SK-N-SH (cell line): ENCODE measurements around the gene SLC35F1. TPM values are rescaled to one million over a fixed set of nuclear protein-coding genes. Genes with fewer than 3 reads are reported as not detected.

Source experiments
- CTCF ChIA-PET: fragments of 300-600, 350-600 bp; formaldehyde crosslinking; extraction: SDS; loops from one replicate; lab custom pipeline; 2021; lab: Yijun Ruan, JAX
- POLR2A ChIA-PET: fragments of 350-600 bp; sonication (Branson Sonifier 250); formaldehyde crosslinking; extraction: SDS; loops from one replicate; lab custom pipeline; 2020; ENCODE audit warnings: antibody characterized with exemption, inconsistent platforms; lab: Yijun Ruan, JAX
- DNase-seq: peaks from one replicate; pipeline ENCODE4 v3.0.0; 2012
- H2AFZ ChIP-seq: fragments of 200-600 bp; sonication (generic); 2 replicates; pipeline ENCODE4 v1.8.1; 2016; ENCODE audit warnings: antibody characterized with exemption, mild to moderate bottlenecking, low read depth
- H3F3A ChIP-seq: fragments of 200-600 bp; sonication (generic); replicated peaks from 2 replicates; pipeline ENCODE3; 2016; ENCODE audit warnings: antibody characterized with exemption, mild to moderate bottlenecking; ENCODE audit not compliant: insufficient read depth
- H3K27ac ChIP-seq, 2 experiments: fragments of 200-500 bp in 1 of 2; fragments of 200-600 bp in 1 of 2; sonication (Bioruptor generic) in 1 of 2; sonication (generic), shearing (Covaris generic) in 1 of 2; 2 replicates each; pipeline versions ENCODE4 v1.5.1 to v1.6.1; 2014 to 2016; ENCODE audit warnings: low read depth in 2 of 2, inconsistent platforms in 1 of 2, low read length in 1 of 2, mild to moderate bottlenecking in 1 of 2, mixed read lengths in 1 of 2
- H3K27me3 ChIP-seq: fragments of 200-600 bp; sonication (generic), shearing (Covaris generic); 2 replicates; pipeline ENCODE4 v1.6.1; 2016; ENCODE audit warnings: mixed run types; ENCODE audit not compliant: insufficient read depth
- H3K36me3 ChIP-seq, 2 experiments: fragments of 200-500 bp in 1 of 2; fragments of 200-600 bp in 1 of 2; sonication (Bioruptor generic) in 1 of 2; sonication (generic) in 1 of 2; replicated peaks in 1 of 2; 2 replicates each; pipeline versions ENCODE3 to v1.5.1; 2014 to 2016; ENCODE audit warnings: low read length in 1 of 2, mild to moderate bottlenecking in 1 of 2; ENCODE audit not compliant: insufficient read depth in 2 of 2, control insufficient read depth in 1 of 2
- H3K4me1 ChIP-seq, 2 experiments: fragments of 200-500 bp in 1 of 2; fragments of 200-600 bp in 1 of 2; sonication (Bioruptor generic) in 1 of 2; sonication (generic), shearing (Covaris generic) in 1 of 2; 2 replicates each; pipeline versions ENCODE4 v1.5.1 to v1.6.1; 2014 to 2016; ENCODE audit warnings: low read depth in 1 of 2, low read length in 1 of 2, mixed run types in 1 of 2; ENCODE audit not compliant: insufficient read depth in 2 of 2, control insufficient read depth in 1 of 2
- H3K4me2 ChIP-seq: fragments of 200-600 bp; sonication (generic), shearing (Covaris generic); 2 replicates; pipeline ENCODE4 v1.6.1; 2017; ENCODE audit warnings: mixed run types
- H3K4me3 ChIP-seq, 2 experiments: fragments of 200-500 bp in 1 of 2; fragments of 200-600 bp in 1 of 2; sonication (Bioruptor generic) in 1 of 2; sonication (generic), shearing (Covaris generic) in 1 of 2; 2 replicates each; pipeline versions ENCODE4 v1.5.1 to v1.8.1; 2014 to 2016; ENCODE audit warnings: low read depth in 2 of 2, inconsistent platforms in 1 of 2, low read length in 1 of 2, mild to moderate bottlenecking in 1 of 2, mixed read lengths in 1 of 2, moderate library complexity in 1 of 2
- H3K79me2 ChIP-seq: fragments of 200-600 bp; sonication (generic); 2 replicates; pipeline ENCODE4 v1.8.1; 2017; ENCODE audit warnings: mild to moderate bottlenecking; ENCODE audit not compliant: insufficient read depth
- H3K9ac ChIP-seq: fragments of 200-600 bp; sonication (generic); 2 replicates; pipeline ENCODE4 v1.6.1; 2017; ENCODE audit warnings: mixed run types
- H3K9me2 ChIP-seq: fragments of 200-600 bp; sonication (generic); 2 replicates; pipeline ENCODE4 v1.6.1; 2017; ENCODE audit warnings: mixed run types
- H3K9me3 ChIP-seq: fragments of 200-600 bp; sonication (generic); 2 replicates; pipeline ENCODE4 v1.6.1; 2017; ENCODE audit warnings: mixed run types, mild to moderate bottlenecking, moderate library complexity
- H4K20me1 ChIP-seq: fragments of 200-600 bp; sonication (generic); 2 replicates; pipeline ENCODE4 v1.6.1; 2017; ENCODE audit warnings: mild to moderate bottlenecking, mixed run types; ENCODE audit not compliant: insufficient read depth
- CHD2 ChIP-seq: fragments of 150-350 bp; IDR thresholded peaks from 2 replicates; pipeline ENCODE4 v1.6.1; 2018; ENCODE audit warnings: low read length; ENCODE audit not compliant: partially characterized antibody
- ELF1 ChIP-seq: IDR thresholded peaks from 2 replicates; pipeline ENCODE4 v1.4.0; 2012
- FOSL2 ChIP-seq: IDR thresholded peaks from 2 replicates; pipeline ENCODE4 v1.4.0; 2012; ENCODE audit warnings: low read depth, mild to moderate bottlenecking, moderate library complexity, borderline replicate concordance
- FOXJ3 ChIP-seq: sonication (generic); formaldehyde crosslinking; IDR thresholded peaks from 2 replicates; pipeline ENCODE4 v1.5.1; 2020; ENCODE audit warnings: mild to moderate bottlenecking, missing genetic modification reagents
- GATA2 ChIP-seq: sonication (generic); formaldehyde crosslinking; IDR thresholded peaks from 2 replicates; pipeline ENCODE4 v1.5.0; 2020; ENCODE audit warnings: mild to moderate bottlenecking, missing genetic modification reagents
- JUND ChIP-seq: IDR thresholded peaks from 2 replicates; pipeline ENCODE4 v1.4.0; 2012
- NFIC ChIP-seq: IDR thresholded peaks from 2 replicates; pipeline ENCODE4 v1.4.0; 2012; ENCODE audit warnings: borderline replicate concordance
- POLR2AphosphoS5 ChIP-seq: IDR thresholded peaks from 2 replicates; pipeline ENCODE4 v1.6.1; 2012; ENCODE audit warnings: low read depth, low read length
- RAD21 ChIP-seq: IDR thresholded peaks from 2 replicates; pipeline ENCODE4 v1.6.1; 2012; ENCODE audit warnings: mild to moderate bottlenecking, low read length
- RCOR1 ChIP-seq: fragments of 150-350 bp; IDR thresholded peaks from 2 replicates; pipeline ENCODE4 v1.6.1; 2017; ENCODE audit warnings: antibody characterized with exemption, low read length
- RFX5 ChIP-seq: IDR thresholded peaks from 2 replicates; pipeline ENCODE4 v1.6.1; 2012; ENCODE audit warnings: mild to moderate bottlenecking, improper control_type of control experiment, low read length
- RXRA ChIP-seq: IDR thresholded peaks from 2 replicates; pipeline ENCODE4 v1.4.0; 2012; ENCODE audit warnings: low read depth, mild to moderate bottlenecking, borderline replicate concordance
- TCF12 ChIP-seq: IDR thresholded peaks from 2 replicates; pipeline ENCODE4 v1.4.0; 2012
- TEAD4 ChIP-seq: IDR thresholded peaks from 2 replicates; pipeline ENCODE4 v1.4.0; 2012; ENCODE audit warnings: mild to moderate bottlenecking, borderline replicate concordance; ENCODE audit not compliant: insufficient read depth
- USF1 ChIP-seq: IDR thresholded peaks from 2 replicates; pipeline ENCODE4 v1.4.0; 2012; ENCODE audit warnings: low read depth, borderline replicate concordance
- USF2 ChIP-seq: fragments of 150-350 bp; IDR thresholded peaks from 2 replicates; pipeline ENCODE4 v1.6.1; 2017; ENCODE audit warnings: antibody characterized with exemption, low read length, low read depth, borderline replicate concordance
- ZBTB33 ChIP-seq: IDR thresholded peaks from 2 replicates; pipeline ENCODE4 v1.4.0; 2012; ENCODE audit warnings: low read depth, borderline replicate concordance
- WGBS: methylation state at CpG from one replicate; pipeline ENCODE4 v1.1.6; 2017; ENCODE audit warnings: low lambda C conversion rate; 5-methylcytosine and 5-hydroxymethylcytosine counted together
- polyA plus RNA-seq, 3 experiments: library from polyadenylated mRNA; depleted of rRNA; stranded (reverse); fragments of >200 nt; gene quantifications; 2 replicates each; pipeline ENCODE4 v1.2.3, GENCODE V29; 2012

Gene SLC35F1
- polyA plus RNA-seq, 1 of the 3 experiments (the other 2 are of a cell fraction) = under 0.01 TPM

- TF ChIP-seq ZBTB33 (no peak), RCOR1 (no peak), GATA2 (CRISPR knock-in tag) (no peak)
Observed at GRCh38 chr6:117928833-117929232, 21.8 kb downstream of the SLC35F1 start (continued).

GRCh38 chr6:117929501-117929900 lies 22.4 kb downstream of the SLC35F1 start:
- CTCF ChIA-PET = no interaction called here

GRCh38 chr6:117930645-117931044 lies 23.6 kb downstream of the SLC35F1 start:
- TF ChIP-seq JUND = no peak
- no peak for TF ChIP-seq POLR2AphosphoS5

More at GRCh38 chr6:117929501-117929900, 22.4 kb downstream of the SLC35F1 start:
- Histone ChIP-seq H3K36me3 (no peaks in the 10 kb centered on the region), H3F3A (no peaks in the 10 kb centered on the region), H2AFZ (no peak overlapping the region), H3K79me2 (no peaks in the 10 kb centered on the region), H3K9ac (no peak overlapping the region), H3K4me2 (no peak overlapping the region), H3K27ac (no peak overlapping the region), H3K9me2 (no peaks in the 10 kb centered on the region), H3K4me3 (no peak overlapping the region), H3K27me3 (no peaks in the 10 kb centered on the region), H4K20me1 (no peaks in the 10 kb centered on the region), H3K4me1 (no peaks in the 10 kb centered on the region), H3K9me3 (no peaks in the 10 kb centered on the region)
- no peak for TF ChIP-seq USF2
- no peak for TF ChIP-seq NFIC
- TF ChIP-seq FOXJ3 (CRISPR knock-in tag) = no peak
- no peak for TF ChIP-seq ELF1
- TF ChIP-seq FOSL2 = no peak
- TF ChIP-seq CHD2 = no peak
- no peak for TF ChIP-seq RXRA
- no peak for TF ChIP-seq RAD21
- TF ChIP-seq TEAD4 = no peak
- TF ChIP-seq USF1 = no peak
- TF ChIP-seq TCF12 = no peak
- no peak for TF ChIP-seq RFX5
- TF ChIP-seq JUND = no peak
- POLR2A ChIA-PET = no interaction called here
- no peak for DNase-seq
- WGBS = 0% methylated on average over 1 of the region's 1 CpG

More at GRCh38 chr6:117930645-117931044, 23.6 kb downstream of the SLC35F1 start:
- Histone ChIP-seq H3K36me3 (no peaks in the 10 kb centered on the region), H3F3A (no peaks in the 10 kb centered on the region), H3K27ac (no peak overlapping the region), H3K9ac (no peak overlapping the region), H3K4me1 (no peaks in the 10 kb centered on the region), H3K4me2 (no peak overlapping the region), H3K27me3 (no peaks in the 10 kb centered on the region), H3K4me3 (no peak overlapping the region), H2AFZ (no peak overlapping the region), H3K79me2 (no peaks in the 10 kb centered on the region), H3K9me3 (no peaks in the 10 kb centered on the region), H4K20me1 (no peaks in the 10 kb centered on the region), H3K9me2 (no peaks in the 10 kb centered on the region)
- DNase-seq = no peak
- 0% methylated on average over 3 of the region's 3 CpGs for WGBS
- POLR2A ChIA-PET = no interaction called here
- CTCF ChIA-PET = no interaction called here
